ENCODE data around the gene CHMP4A. TPM values are rescaled to one million over a fixed set of nuclear protein-coding genes. Genes with fewer than 3 reads are reported as not detected.

The CHMP4A gene
- total RNA-seq, 1 donor from 2014 or later = 32.4 TPM

DNA sequence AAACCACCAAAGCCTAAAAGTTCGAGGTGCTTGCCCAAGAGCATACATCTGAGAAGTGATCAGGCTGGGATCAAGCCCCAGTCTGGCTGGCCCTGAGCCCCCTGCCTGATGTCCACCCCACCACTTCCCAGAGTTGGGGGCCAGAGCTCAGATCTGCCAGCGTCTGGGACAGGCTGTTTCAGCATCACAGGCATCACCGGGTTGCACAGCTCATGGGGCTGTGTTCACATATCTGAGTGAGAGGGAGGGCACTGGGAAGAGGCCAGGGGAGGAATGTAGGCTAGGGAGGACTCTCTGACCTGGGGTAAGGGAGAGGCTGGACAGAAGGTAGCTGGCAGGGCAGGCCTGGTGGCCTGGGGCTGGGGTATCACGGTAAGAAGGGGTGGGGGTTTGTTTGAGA is 43.7 kb upstream of the CHMP4A start:
- no peaks in the 10 kb centered on the region for H3K4me1 Mint-ChIP-seq (ENCODE audit: low read depth, unreplicated experiment)
- peaks cover 10% of the 10 kb centered on the region for H3K27me3 Mint-ChIP-seq (ENCODE audit: unreplicated experiment)
- peaks cover 1% of the 10 kb centered on the region for H3K9me3 Mint-ChIP-seq (ENCODE audit: unreplicated experiment)
- H3K36me3 Mint-ChIP-seq (ENCODE audit: unreplicated experiment) = no peaks in the 10 kb centered on the region
- no peak for TF ChIP-seq CTCF (IDR thresholded peaks at IDR 0.05; ENCODE audit: partially characterized antibody, unreplicated experiment)
- DNase-seq = no peak
- H3K4me3 Mint-ChIP-seq (ENCODE audit: unreplicated experiment) = no peak overlapping the region
- no peak overlapping the region for H3K27ac Mint-ChIP-seq (ENCODE audit: unreplicated experiment)

DNA sequence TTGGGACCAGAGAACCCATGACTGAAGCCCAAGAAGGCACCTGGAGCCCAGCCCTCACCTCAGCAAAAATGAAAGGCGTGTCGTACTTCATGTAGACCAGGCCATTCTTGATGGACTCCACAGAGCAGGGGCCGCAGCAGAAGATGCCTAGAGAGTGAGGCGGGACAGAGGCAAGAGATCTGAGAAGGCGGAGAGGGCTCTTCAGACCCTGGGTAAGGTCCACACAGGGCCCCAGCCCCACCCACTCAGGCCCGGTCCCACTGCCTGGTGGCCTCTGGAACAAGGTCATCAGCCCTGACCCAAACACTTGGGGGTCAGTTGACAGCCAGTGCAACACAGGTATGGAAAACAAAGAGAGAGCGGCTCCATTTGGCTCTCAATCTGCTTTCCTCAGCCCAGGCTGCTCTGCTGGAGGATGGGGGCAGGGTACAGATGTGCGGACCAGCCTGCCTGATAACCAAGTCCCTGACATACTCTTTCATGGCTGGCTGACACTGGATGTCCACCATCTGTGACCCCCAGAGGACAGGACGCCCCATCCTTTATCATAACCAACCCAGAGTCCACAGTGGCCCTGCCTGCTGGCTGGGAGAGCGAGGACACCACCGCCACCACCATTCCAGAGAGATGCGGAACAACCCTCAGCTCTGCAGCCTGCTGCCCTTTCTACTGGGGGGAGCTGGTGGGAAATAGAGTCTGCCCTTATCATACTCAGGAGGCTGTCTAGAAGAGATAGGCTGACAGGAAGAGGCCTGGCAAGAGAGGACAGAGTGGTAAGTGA is 42.8 kb upstream of the CHMP4A start:
- H3K4me1 Mint-ChIP-seq (ENCODE audit: low read depth, unreplicated experiment) = no peaks in the 10 kb centered on the region

DNA sequence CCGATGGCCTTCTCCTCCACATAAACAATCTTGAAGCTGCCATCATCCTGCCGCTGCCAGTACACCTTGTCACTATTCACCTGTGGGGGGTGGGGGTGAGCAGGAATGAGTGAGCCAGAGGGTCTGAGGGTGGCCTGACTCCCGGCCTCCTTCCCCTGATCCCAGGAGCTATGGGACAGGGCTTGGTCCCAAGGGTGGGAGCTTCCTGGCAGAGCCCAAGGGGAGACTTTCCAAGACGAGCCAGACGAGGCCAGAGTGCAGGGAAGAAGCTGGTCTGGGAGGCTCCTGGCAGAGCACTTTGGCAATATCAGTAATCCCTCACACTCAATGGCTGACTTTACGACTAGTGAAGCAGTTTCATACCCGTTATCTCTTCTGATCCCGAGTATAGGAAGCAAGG is 42.1 kb upstream of the CHMP4A start:
- TF ChIP-seq CTCF (IDR thresholded peaks at IDR 0.05; ENCODE audit: partially characterized antibody, unreplicated experiment) = no peak
- H3K4me1 Mint-ChIP-seq (ENCODE audit: low read depth, unreplicated experiment) = peaks cover 1% of the 10 kb centered on the region
- H3K27ac Mint-ChIP-seq (ENCODE audit: unreplicated experiment) = no peak overlapping the region

More for the DNA sequence above, 42.8 kb upstream of the CHMP4A start:
- DNase-seq = no peak
- H3K9me3 Mint-ChIP-seq (ENCODE audit: unreplicated experiment) = no peaks in the 10 kb centered on the region
- no peak overlapping the region for H3K4me3 Mint-ChIP-seq (ENCODE audit: unreplicated experiment)
- H3K27ac Mint-ChIP-seq (ENCODE audit: unreplicated experiment) = no peak overlapping the region
- TF ChIP-seq CTCF (IDR thresholded peaks at IDR 0.05; ENCODE audit: partially characterized antibody, unreplicated experiment) = no peak
- no peaks in the 10 kb centered on the region for H3K36me3 Mint-ChIP-seq (ENCODE audit: unreplicated experiment)
- H3K27me3 Mint-ChIP-seq (ENCODE audit: unreplicated experiment) = peaks cover 9% of the 10 kb centered on the region

DNA sequence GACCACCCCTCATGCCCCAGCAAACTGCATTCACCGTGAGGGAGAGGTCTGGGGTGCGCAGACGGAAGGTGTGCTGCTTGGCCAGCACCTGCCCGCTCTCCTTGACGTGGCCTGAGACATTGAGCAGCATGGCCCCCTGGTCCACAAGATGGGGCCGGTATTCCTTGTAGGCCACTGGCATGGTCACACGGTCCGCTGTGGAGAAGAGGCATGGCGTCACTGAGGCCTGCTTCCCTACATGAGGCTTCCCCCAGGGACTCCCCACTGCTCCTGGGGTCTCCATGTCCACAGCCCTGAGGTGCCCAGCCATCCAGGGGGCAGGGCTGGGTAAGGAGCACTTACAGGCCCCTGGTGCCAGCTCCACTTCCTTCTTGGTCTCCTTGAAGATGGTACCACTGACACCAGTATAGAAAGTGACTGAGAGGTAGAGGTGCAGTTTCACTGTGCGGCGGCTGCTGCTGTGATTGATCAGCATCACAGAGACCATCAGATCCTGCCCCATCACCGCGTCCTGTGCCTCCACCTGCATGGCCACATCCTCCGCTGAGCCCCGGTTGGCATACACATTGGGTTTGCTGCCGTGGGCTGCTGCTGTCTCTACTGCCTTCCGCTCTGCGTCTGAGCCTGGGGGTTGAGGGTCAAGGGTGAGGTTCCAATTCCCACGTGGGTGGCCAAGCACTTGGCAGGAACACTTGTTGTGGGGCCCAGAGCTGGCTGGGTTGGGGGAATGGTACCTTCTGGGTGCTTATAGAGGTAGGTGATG is 41.5 kb upstream of the CHMP4A start:
- Mint-ChIP-seq H3K9me3 (ENCODE audit: unreplicated experiment) (peaks cover 2% of the 10 kb centered on the region), H3K4me1 (ENCODE audit: low read depth, unreplicated experiment) (peaks cover 6% of the 10 kb centered on the region), H3K36me3 (ENCODE audit: unreplicated experiment) (no peaks in the 10 kb centered on the region), H3K4me3 (ENCODE audit: unreplicated experiment) (no peak overlapping the region), H3K27ac (ENCODE audit: unreplicated experiment) (no peak overlapping the region), H3K27me3 (ENCODE audit: unreplicated experiment) (peaks cover 7% of the 10 kb centered on the region)
- TF ChIP-seq CTCF (IDR thresholded peaks at IDR 0.05; ENCODE audit: partially characterized antibody, unreplicated experiment) = no peak
- DNase-seq = no peak

More for the DNA sequence above, 42.1 kb upstream of the CHMP4A start:
- no peak overlapping the region for H3K4me3 Mint-ChIP-seq (ENCODE audit: unreplicated experiment)
- H3K9me3 Mint-ChIP-seq (ENCODE audit: unreplicated experiment) = peaks cover 1% of the 10 kb centered on the region
- H3K27me3 Mint-ChIP-seq (ENCODE audit: unreplicated experiment) = peaks cover 7% of the 10 kb centered on the region
- H3K36me3 Mint-ChIP-seq (ENCODE audit: unreplicated experiment) = no peaks in the 10 kb centered on the region
- DNase-seq = no peak

DNA sequence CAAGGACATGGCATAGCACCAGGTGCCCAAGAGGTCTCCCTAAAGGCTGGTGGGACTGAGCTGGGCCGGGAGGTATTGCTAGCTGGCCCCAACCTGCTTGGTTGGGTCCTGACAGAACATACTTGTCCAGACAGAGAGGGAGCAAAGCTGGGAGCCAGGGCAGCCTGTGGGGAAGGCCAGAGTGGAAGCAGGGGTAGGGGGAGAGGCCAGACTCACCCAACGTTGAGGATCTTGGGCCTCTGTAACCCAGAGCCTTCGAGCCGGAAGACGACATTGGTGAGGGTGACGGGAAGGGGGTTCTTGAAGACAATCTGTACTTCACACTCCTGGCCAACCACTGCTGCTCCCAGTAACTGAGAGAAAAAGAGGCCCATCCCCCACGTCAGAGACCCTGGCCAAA is 40.6 kb upstream of the CHMP4A start:
- no peak for DNase-seq
- Mint-ChIP-seq H3K4me3 (ENCODE audit: unreplicated experiment) (no peak overlapping the region), H3K9me3 (ENCODE audit: unreplicated experiment) (peaks cover 4% of the 10 kb centered on the region), H3K27me3 (ENCODE audit: unreplicated experiment) (peaks cover 7% of the 10 kb centered on the region), H3K4me1 (ENCODE audit: low read depth, unreplicated experiment) (peaks cover 9% of the 10 kb centered on the region), H3K27ac (ENCODE audit: unreplicated experiment) (no peak overlapping the region), H3K36me3 (ENCODE audit: unreplicated experiment) (no peaks in the 10 kb centered on the region)
- no peak for TF ChIP-seq CTCF (IDR thresholded peaks at IDR 0.05; ENCODE audit: partially characterized antibody, unreplicated experiment)

Data from glutamatergic neuron (in vitro differentiated cells).